ENCODE measurements around the gene ST3GAL4. TPM values are rescaled to one million over a fixed set of nuclear protein-coding genes. Genes with fewer than 3 reads are reported as not detected.
"Not testable (repeated sequence)": the region's sequence is repeated elsewhere in the genome, so short reads cannot be mapped to it uniquely, and the experiment has no call there.

Gene ST3GAL4
- total RNA-seq, 1 experiment from 2014 or later: 13.6 TPM

- H4K8ac ChIP-seq (replicated peaks; ENCODE audit: insufficient read length, low read depth, low read length): no peak overlapping the region
- H3K27ac ChIP-seq (ENCODE audit: insufficient read length, low read depth, low read length): no peak overlapping the region
- no peaks in the 10 kb centered on the region for H3K79me2 ChIP-seq (ENCODE audit: insufficient read depth, low read length)
- H3K4me1 ChIP-seq (ENCODE audit: insufficient read depth, low read length): peaks cover 3% of the 10 kb centered on the region; the same call in 1 of the 2 replicates
- Mint-ChIP-seq H3K4me1 (peaks cover 9 to 14% of the 10 kb centered on the region in 2 experiments), H3K36me3 (ENCODE audit: insufficient read depth in 1 of 3, low read depth in 3 of 3) (peaks cover 16 to 34% (median 31%) of the 10 kb centered on the region in 3 experiments; a peak in 6 of 7 replicates), H3K27me3 (ENCODE audit: low read depth) (no peaks in the 10 kb centered on the region), H3K9me3 (no peaks in the 10 kb centered on the region), H3K27ac (no peak overlapping the region), H3K4me3 (no peak overlapping the region)
- no peak for TF ChIP-seq CTCF (conservative IDR thresholded peaks at IDR 0.05)
- H2BK120ac ChIP-seq (ENCODE audit: low read depth, low read length, poor library complexity, severe bottlenecking): no peak overlapping the region
- H4K20me1 ChIP-seq (ENCODE audit: control insufficient read depth, insufficient read depth, insufficient read length): no peaks in the 10 kb centered on the region
- no peak overlapping the region for H2BK5ac ChIP-seq (ENCODE audit: insufficient read length, low read length)
- no peak overlapping the region for H2AFZ ChIP-seq (ENCODE audit: low read length)
- no peaks in the 10 kb centered on the region for H3K27me3 ChIP-seq (ENCODE audit: insufficient read depth, low read length)
- no peak overlapping the region for H2AK5ac ChIP-seq (ENCODE audit: insufficient read length, low read length)
- H3K23ac ChIP-seq (ENCODE audit: insufficient read length, low read depth, low read length): no peak overlapping the region
- H2BK15ac ChIP-seq (ENCODE audit: low read depth, low read length): no peak overlapping the region
- peaks cover 5% of the 10 kb centered on the region for H3K23me2 ChIP-seq (ENCODE audit: insufficient read length, low read depth, low read length, poor library complexity, severe bottlenecking)
- no peak overlapping the region for H3K56ac ChIP-seq (ENCODE audit: insufficient read length, low read depth, low read length)
- no peak overlapping the region for H3T11ph ChIP-seq (ENCODE audit: low read length)
- H2BK12ac ChIP-seq (ENCODE audit: insufficient read length, low read depth, low read length): no peak overlapping the region
- no peak for DNase-seq
- no peaks in the 10 kb centered on the region for H3K79me1 ChIP-seq (ENCODE audit: insufficient read depth, low read depth, low read length, poor library complexity, severe bottlenecking)
- no peak overlapping the region for H3K18ac ChIP-seq (ENCODE audit: insufficient read length, low read depth, low read length)
- no peak overlapping the region for H3K9ac ChIP-seq (ENCODE audit: extremely low read depth, insufficient read length, low read length)
- H2BK20ac ChIP-seq (ENCODE audit: low read depth, low read length, poor library complexity, severe bottlenecking): no peak overlapping the region
- H3K4ac ChIP-seq (ENCODE audit: low read depth, low read length): no peak overlapping the region
- WGBS (ENCODE audit: extremely low coverage, insufficient read length, low lambda C conversion rate): no CpG with 5 or more reads among the region's 4 CpGs
- no peak overlapping the region for H4K91ac ChIP-seq (ENCODE audit: insufficient read length, low read depth, low read length)
- H3K4me2 ChIP-seq (ENCODE audit: insufficient read depth, insufficient read length, low read length): no peak overlapping the region
- H4K5ac ChIP-seq (ENCODE audit: insufficient read length, low read depth, low read length): no peak overlapping the region
- H3K9me3 ChIP-seq (ENCODE audit: control insufficient read depth, low read depth, low read length): no peaks in the 10 kb centered on the region
- H3K14ac ChIP-seq (ENCODE audit: insufficient read depth, low read length): no peak overlapping the region
Measured at GRCh38 chr11:126308271-126308671, 47.2 kb upstream of the ST3GAL4 start.

- Mint-ChIP-seq H3K4me1 (peaks cover 7 to 12% of the 10 kb centered on the region in 2 experiments), H3K36me3 (ENCODE audit: insufficient read depth in 1 of 3, low read depth in 3 of 3) (peaks cover 16 to 34% (median 28%) of the 10 kb centered on the region in 3 experiments; a peak in 6 of 7 replicates)
- not testable (repeated sequence) for H4K8ac ChIP-seq (replicated peaks; ENCODE audit: insufficient read length, low read depth, low read length); H4K20me1 ChIP-seq (ENCODE audit: control insufficient read depth, insufficient read depth, insufficient read length); H3K4me2 ChIP-seq (ENCODE audit: insufficient read depth, insufficient read length, low read length); H3K9ac ChIP-seq (ENCODE audit: extremely low read depth, insufficient read length, low read length); H2AFZ ChIP-seq (ENCODE audit: low read length); H3K18ac ChIP-seq (ENCODE audit: insufficient read length, low read depth, low read length); H3T11ph ChIP-seq (ENCODE audit: low read length); H3K56ac ChIP-seq (ENCODE audit: insufficient read length, low read depth, low read length); H3K23ac ChIP-seq (ENCODE audit: insufficient read length, low read depth, low read length); H4K91ac ChIP-seq (ENCODE audit: insufficient read length, low read depth, low read length); H4K5ac ChIP-seq (ENCODE audit: insufficient read length, low read depth, low read length); H2BK20ac ChIP-seq (ENCODE audit: low read depth, low read length, poor library complexity, severe bottlenecking); H2BK120ac ChIP-seq (ENCODE audit: low read depth, low read length, poor library complexity, severe bottlenecking); H3K27me3 ChIP-seq (ENCODE audit: insufficient read depth, low read length); H2BK15ac ChIP-seq (ENCODE audit: low read depth, low read length); H3K79me1 ChIP-seq (ENCODE audit: insufficient read depth, low read depth, low read length, poor library complexity, severe bottlenecking); H3K27me3 Mint-ChIP-seq (ENCODE audit: low read depth); H3K27ac Mint-ChIP-seq; H3K79me2 ChIP-seq (ENCODE audit: insufficient read depth, low read length); H2BK5ac ChIP-seq (ENCODE audit: insufficient read length, low read length); H2AK5ac ChIP-seq (ENCODE audit: insufficient read length, low read length); H2BK12ac ChIP-seq (ENCODE audit: insufficient read length, low read depth, low read length); DNase-seq; H3K9me3 Mint-ChIP-seq; H3K4me1 ChIP-seq (ENCODE audit: insufficient read depth, low read length); H3K4ac ChIP-seq (ENCODE audit: low read depth, low read length); H3K14ac ChIP-seq (ENCODE audit: insufficient read depth, low read length); H3K9me3 ChIP-seq (ENCODE audit: control insufficient read depth, low read depth, low read length); H3K27ac ChIP-seq (ENCODE audit: insufficient read length, low read depth, low read length); H3K4me3 Mint-ChIP-seq; H3K23me2 ChIP-seq (ENCODE audit: insufficient read length, low read depth, low read length, poor library complexity, severe bottlenecking)
- no CpG with 5 or more reads among the region's 4 CpGs for WGBS (ENCODE audit: extremely low coverage, insufficient read length, low lambda C conversion rate)
Measured at GRCh38 chr11:126308771-126309170, 46.7 kb upstream of the ST3GAL4 start.

Measured in H9 (cell line).